ENCODE data around the gene ACSS3.

ACSS3 gene

DNA sequence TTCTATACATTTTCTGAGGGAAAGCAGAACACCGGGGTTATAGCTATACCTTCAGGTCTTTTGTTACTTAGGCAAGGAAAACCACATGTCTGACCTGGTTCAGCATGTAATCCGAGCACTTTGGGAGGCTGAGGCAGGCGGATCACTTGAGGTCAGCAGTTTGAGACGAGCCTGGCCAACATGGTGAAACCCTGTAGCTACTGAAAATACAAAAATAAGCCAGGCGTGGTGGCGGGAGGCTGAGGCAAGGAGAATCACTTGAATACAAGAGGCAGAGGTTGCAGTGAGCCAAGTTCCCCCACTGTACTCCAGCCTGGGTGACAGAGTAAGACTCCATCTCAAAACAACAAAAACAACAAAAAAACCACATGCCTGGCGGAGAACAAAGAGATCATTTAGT lies 177.6 kb downstream of the ACSS3 start:
- Histone ChIP-seq H3K9me2 (replicated peaks; ENCODE audit: insufficient read depth, low read length) (no peaks in the 10 kb centered on the region), H4K20me1 (ENCODE audit: low read depth, low read length) (no peaks in the 10 kb centered on the region), H3K4me2 (ENCODE audit: low read depth, low read length, poor library complexity, severe bottlenecking) (no peak overlapping the region), H3K27ac (ENCODE audit: low read depth, low read length) (no peak overlapping the region), H2AFZ (ENCODE audit: low read depth, low read length, severe bottlenecking) (no peak overlapping the region), H3K9me3 (ENCODE audit: insufficient read depth, low read length) (no peaks in the 10 kb centered on the region), H3K36me3 (ENCODE audit: low read length) (no peaks in the 10 kb centered on the region), H3K4me3 (ENCODE audit: insufficient read depth, low read length, poor library complexity, severe bottlenecking) (no peak overlapping the region), H3K9ac (ENCODE audit: low read length) (no peak overlapping the region), H3F3A (ENCODE audit: insufficient read depth) (no peaks in the 10 kb centered on the region), H3K79me2 (ENCODE audit: insufficient read depth, low read length) (no peaks in the 10 kb centered on the region), H3K27me3 (ENCODE audit: low read length) (no peaks in the 10 kb centered on the region)
- no peak for TF ChIP-seq EZH2phosphoT487 (conservative IDR thresholded peaks at IDR 0.05; ENCODE audit: low read length)
- TF ChIP-seq CTCF (IDR thresholded peaks at IDR 0.05; ENCODE audit: insufficient read depth, low read length, poor library complexity, severe bottlenecking), result no peak

GRCh38 chr12:81255947-81256346 lies 178.1 kb downstream of the ACSS3 start:
- TF ChIP-seq CTCF (IDR thresholded peaks at IDR 0.05; ENCODE audit: insufficient read depth, low read length, poor library complexity, severe bottlenecking), result no peak
- TF ChIP-seq EZH2phosphoT487 (conservative IDR thresholded peaks at IDR 0.05; ENCODE audit: low read length), result no peak
- Histone ChIP-seq H3K4me3 (ENCODE audit: insufficient read depth, low read length, poor library complexity, severe bottlenecking) (no peak overlapping the region), H3K27me3 (ENCODE audit: low read length) (no peaks in the 10 kb centered on the region), H3K9me2 (replicated peaks; ENCODE audit: insufficient read depth, low read length) (no peaks in the 10 kb centered on the region), H2AFZ (ENCODE audit: low read depth, low read length, severe bottlenecking) (no peak overlapping the region), H3K27ac (ENCODE audit: low read depth, low read length) (no peak overlapping the region), H3K36me3 (ENCODE audit: low read length) (no peaks in the 10 kb centered on the region), H3K9me3 (ENCODE audit: insufficient read depth, low read length) (no peaks in the 10 kb centered on the region), H3K79me2 (ENCODE audit: insufficient read depth, low read length) (no peaks in the 10 kb centered on the region), H3K4me2 (ENCODE audit: low read depth, low read length, poor library complexity, severe bottlenecking) (no peak overlapping the region), H3F3A (ENCODE audit: insufficient read depth) (no peaks in the 10 kb centered on the region), H3K9ac (ENCODE audit: low read length) (no peak overlapping the region), H4K20me1 (ENCODE audit: low read depth, low read length) (no peaks in the 10 kb centered on the region)

- no peak overlapping the region for H3K27ac ChIP-seq (ENCODE audit: low read depth, low read length)
- no peaks in the 10 kb centered on the region for H3K27me3 ChIP-seq (ENCODE audit: low read length)
- H3K4me2 ChIP-seq (ENCODE audit: low read depth, low read length, poor library complexity, severe bottlenecking), result no peak overlapping the region
- H3K9ac ChIP-seq (ENCODE audit: low read length), result no peak overlapping the region
- no peak for TF ChIP-seq EZH2phosphoT487 (conservative IDR thresholded peaks at IDR 0.05; ENCODE audit: low read length)
- peak; percentile 23 for TF ChIP-seq CTCF (IDR thresholded peaks at IDR 0.05; ENCODE audit: insufficient read depth, low read length, poor library complexity, severe bottlenecking)
- H3K9me2 ChIP-seq (replicated peaks; ENCODE audit: insufficient read depth, low read length), result no peaks in the 10 kb centered on the region
- no peaks in the 10 kb centered on the region for H3K79me2 ChIP-seq (ENCODE audit: insufficient read depth, low read length)
- H2AFZ ChIP-seq (ENCODE audit: low read depth, low read length, severe bottlenecking), result no peak overlapping the region
- no peaks in the 10 kb centered on the region for H3K36me3 ChIP-seq (ENCODE audit: low read length)
- H3F3A ChIP-seq (ENCODE audit: insufficient read depth), result no peaks in the 10 kb centered on the region
- H3K9me3 ChIP-seq (ENCODE audit: insufficient read depth, low read length), result no peaks in the 10 kb centered on the region
- H3K4me3 ChIP-seq (ENCODE audit: insufficient read depth, low read length, poor library complexity, severe bottlenecking), result no peak overlapping the region
- no peaks in the 10 kb centered on the region for H4K20me1 ChIP-seq (ENCODE audit: low read depth, low read length)
Measured at GRCh38 chr12:81257947-81258551, 180.2 kb downstream of the ACSS3 start.

All from SU-DHL-6 (cell line).